Spleen (tissue), 11 donors: Measurements from ENCODE around the gene IL1B. TPM values are rescaled to one million over a fixed set of nuclear protein-coding genes. Genes with fewer than 3 reads are reported as not detected.

Source experiments
- DNase-seq: peaks from one replicate; pipeline ENCODE4 v3.0.0-alpha.2; 2020
- H3K27ac ChIP-seq, 8 donors: fragments of 200-600 bp; sonication (generic) in 7 of 8; 1 replicate in 4 of 8; 2 replicates in 4 of 8; pipeline versions ENCODE4 v1.5.0 to v1.8.0; 2016 to 2021; ENCODE audit warnings: inconsistent platforms in 4 of 8, mild to moderate bottlenecking in 4 of 8, moderate library complexity in 1 of 8
- H3K27me3 ChIP-seq, 7 donors: fragments of 200-600 bp; sonication (generic) in 6 of 7; replicated peaks in 1 of 7; 1 replicate in 4 of 7; 2 replicates in 3 of 7; pipeline versions ENCODE4 v1.5.0 to v1.8.0; 2016 to 2021; ENCODE audit warnings: inconsistent platforms in 3 of 7, mild to moderate bottlenecking in 1 of 7
- H3K36me3 ChIP-seq, 6 donors: fragments of 200-600 bp; sonication (generic) in 5 of 6; 1 replicate in 4 of 6; 2 replicates in 2 of 6; pipeline versions ENCODE4 v1.5.0 to v1.8.0; 2016 to 2021; ENCODE audit warnings: inconsistent platforms in 2 of 6
- H3K4me1 ChIP-seq, 6 donors: fragments of 200-600 bp; sonication (generic) in 5 of 6; 1 replicate in 3 of 6; 2 replicates in 3 of 6; pipeline versions ENCODE4 v1.5.0 to v1.8.0; 2016 to 2021; ENCODE audit warnings: inconsistent platforms in 3 of 6
- H3K4me3 ChIP-seq, 8 donors: fragments of 200-600 bp; sonication (generic) in 7 of 8; 1 replicate in 4 of 8; 2 replicates in 4 of 8; pipeline versions ENCODE4 v1.5.0 to v1.8.0; 2016 to 2021; ENCODE audit warnings: inconsistent platforms in 4 of 8, mild to moderate bottlenecking in 4 of 8, moderate library complexity in 2 of 8
- H3K9me3 ChIP-seq, 8 donors: fragments of 200-600 bp; sonication (generic) in 7 of 8; 1 replicate in 4 of 8; 2 replicates in 4 of 8; pipeline versions ENCODE4 v1.5.0 to v1.8.0; 2016 to 2021; ENCODE audit warnings: inconsistent platforms in 4 of 8
- POLR2A ChIP-seq, 3 donors: fragments of 450-650 bp; IDR thresholded peaks; one replicate each; pipeline ENCODE4 v1.5.1; 2017; ENCODE audit warnings: antibody characterized with exemption in 3 of 3, mild to moderate bottlenecking in 1 of 3
- POLR2AphosphoS5 ChIP-seq, 3 donors: sonication (generic); formaldehyde crosslinking; IDR thresholded peaks; one replicate each; pipeline ENCODE4 v1.5.1; 2017; ENCODE audit warnings: antibody characterized with exemption in 3 of 3
- WGBS, 5 donors: extraction: QIAGEN DNeasy Blood & Tissue Kit in 3 of 5; methylation state at CpG; one replicate each; pipeline versions ENCODE4 v1.1.5 to v1.1.7; 2013 to 2018; 5-methylcytosine and 5-hydroxymethylcytosine counted together
- intact Hi-C: fragments of 100-400 bp; cut with DNase I; formaldehyde crosslinking; loops from one replicate; pipeline ENCODE4 v1.15.0; 2023; ENCODE audit warnings: low total_unique reads
- polyA plus RNA-seq, 3 donors: library from polyadenylated mRNA; stranded (reverse); fragments of 200-250 nt; gene quantifications; one replicate each; pipeline ENCODE4 v1.2.1, GENCODE V29; 2013
- total RNA-seq, 7 donors: library from RNA; depleted of rRNA in 3 of 7; stranded (reverse); fragments of >200 nt in 3 of 7; fragmentation: NEBNext Ultra II Directional in 4 of 7; extraction: Animal tissue kit (Norgen Biotek cat#: 25700) in 4 of 7; gene quantifications; one replicate each; pipeline versions ENCODE4 v1.1.0 to v1.2.1, GENCODE V29; 2016 to 2021
- TF ChIP-seq, protein P1 (sequence below), 11 experiments: fragments of 200-600 bp in 7 of 11; fragments of 450-650 bp in 4 of 11; sonication (generic) in 4 of 11; IDR thresholded peaks in 8 of 11; conservative IDR thresholded peaks in 3 of 11; 1 replicate in 7 of 11; 2 replicates in 4 of 11; pipeline versions ENCODE4 v1.4.0 to v1.8.0; 2016 to 2021; ENCODE audit warnings: antibody characterized with exemption in 11 of 11, inconsistent platforms in 4 of 11, mild to moderate bottlenecking in 1 of 11
- donor health status: healthy with polysubstance abuse.
- donor health status: DM: no; HTN: no; CAD: no; lungs with moderate emphysema.
- donor health status: DM: no; HTN: no; CAD: no.
- donor health status: Bipolar disorder and iron deficiency.
- donor health status: healthy.
- donor health status: DM: no; HTN: no; CAD: no.
- donor health status: DM: yes; HTN: yes; CAD: no.

IL1B gene
- total and polyA plus RNA-seq, 10 donors: 3.4 to 81.9 (median 11.5) TPM

DNA sequence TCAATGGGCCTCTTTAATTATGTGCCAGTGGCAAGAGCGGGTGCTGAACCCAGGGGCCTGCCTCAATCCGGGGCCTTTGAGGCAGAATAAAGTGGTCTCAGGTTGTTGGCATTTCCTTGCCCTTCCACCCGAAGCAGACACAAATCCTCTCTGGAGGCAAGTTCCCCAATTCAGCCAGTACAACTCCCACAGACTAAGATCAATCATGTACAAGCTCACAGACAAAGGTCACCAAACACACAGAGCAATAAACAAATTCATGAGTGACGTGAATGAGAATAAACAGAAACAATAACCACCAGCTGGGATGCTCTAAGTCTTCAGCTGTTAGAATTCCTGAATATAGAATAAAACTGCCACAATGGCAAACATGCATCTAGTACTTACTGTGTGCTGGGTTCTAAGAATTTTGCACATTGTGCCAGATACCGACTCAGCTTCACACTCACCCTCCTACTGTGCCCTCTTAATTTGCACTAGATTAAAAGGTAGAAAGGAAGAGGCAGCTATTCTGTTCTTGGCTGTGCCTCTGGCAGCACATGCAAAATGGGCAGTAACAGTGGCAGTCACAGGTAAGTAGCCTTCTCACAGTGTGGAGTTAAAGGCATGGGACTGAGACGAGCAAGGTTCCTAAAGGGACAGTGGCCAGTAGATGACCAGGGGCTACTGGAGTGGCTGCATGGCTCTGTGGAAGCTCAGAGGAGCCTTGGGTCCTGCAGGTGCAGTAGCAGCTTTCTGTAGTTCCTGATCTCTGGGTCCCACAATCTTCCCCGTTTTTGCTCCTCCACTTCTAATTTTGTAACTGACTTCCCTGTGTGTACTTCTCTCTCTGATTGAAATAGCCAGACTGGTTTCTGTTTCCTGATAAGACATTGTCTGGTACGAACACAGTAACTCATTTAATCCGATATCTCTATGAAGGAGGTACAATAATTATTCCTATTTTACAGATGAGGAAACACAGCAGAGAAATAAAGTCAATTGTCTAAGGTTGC lies 34.6 kb upstream of the IL1B start:
- TF ChIP-seq, protein P1, sequence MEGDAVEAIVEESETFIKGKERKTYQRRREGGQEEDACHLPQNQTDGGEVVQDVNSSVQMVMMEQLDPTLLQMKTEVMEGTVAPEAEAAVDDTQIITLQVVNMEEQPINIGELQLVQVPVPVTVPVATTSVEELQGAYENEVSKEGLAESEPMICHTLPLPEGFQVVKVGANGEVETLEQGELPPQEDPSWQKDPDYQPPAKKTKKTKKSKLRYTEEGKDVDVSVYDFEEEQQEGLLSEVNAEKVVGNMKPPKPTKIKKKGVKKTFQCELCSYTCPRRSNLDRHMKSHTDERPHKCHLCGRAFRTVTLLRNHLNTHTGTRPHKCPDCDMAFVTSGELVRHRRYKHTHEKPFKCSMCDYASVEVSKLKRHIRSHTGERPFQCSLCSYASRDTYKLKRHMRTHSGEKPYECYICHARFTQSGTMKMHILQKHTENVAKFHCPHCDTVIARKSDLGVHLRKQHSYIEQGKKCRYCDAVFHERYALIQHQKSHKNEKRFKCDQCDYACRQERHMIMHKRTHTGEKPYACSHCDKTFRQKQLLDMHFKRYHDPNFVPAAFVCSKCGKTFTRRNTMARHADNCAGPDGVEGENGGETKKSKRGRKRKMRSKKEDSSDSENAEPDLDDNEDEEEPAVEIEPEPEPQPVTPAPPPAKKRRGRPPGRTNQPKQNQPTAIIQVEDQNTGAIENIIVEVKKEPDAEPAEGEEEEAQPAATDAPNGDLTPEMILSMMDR (IDR thresholded peaks at IDR 0.05 in 8 of 11, conservative IDR thresholded peaks at IDR 0.05 in 3 of 11): no peak
- no peak for TF ChIP-seq POLR2AphosphoS5 (IDR thresholded peaks at IDR 0.05)
- no peak for TF ChIP-seq POLR2A (IDR thresholded peaks at IDR 0.05)
- intact Hi-C loops: no loop called here
- H3K4me1 ChIP-seq: peaks cover 0 to 7% (median 0%) of the 10 kb centered on the region in 6 donors
- H3K9me3 ChIP-seq: peaks cover 0 to 5% (median 0%) of the 10 kb centered on the region in 8 donors
- WGBS, 5 donors: 49 to 68% (median 56%) methylated on average over 9 of the region's 9 CpGs
- no peak for DNase-seq
- no peak overlapping the region for H3K27ac ChIP-seq
- H3K27me3 ChIP-seq: no peaks in the 10 kb centered on the region
- H3K4me3 ChIP-seq: no peak overlapping the region
- no peaks in the 10 kb centered on the region for H3K36me3 ChIP-seq

DNA sequence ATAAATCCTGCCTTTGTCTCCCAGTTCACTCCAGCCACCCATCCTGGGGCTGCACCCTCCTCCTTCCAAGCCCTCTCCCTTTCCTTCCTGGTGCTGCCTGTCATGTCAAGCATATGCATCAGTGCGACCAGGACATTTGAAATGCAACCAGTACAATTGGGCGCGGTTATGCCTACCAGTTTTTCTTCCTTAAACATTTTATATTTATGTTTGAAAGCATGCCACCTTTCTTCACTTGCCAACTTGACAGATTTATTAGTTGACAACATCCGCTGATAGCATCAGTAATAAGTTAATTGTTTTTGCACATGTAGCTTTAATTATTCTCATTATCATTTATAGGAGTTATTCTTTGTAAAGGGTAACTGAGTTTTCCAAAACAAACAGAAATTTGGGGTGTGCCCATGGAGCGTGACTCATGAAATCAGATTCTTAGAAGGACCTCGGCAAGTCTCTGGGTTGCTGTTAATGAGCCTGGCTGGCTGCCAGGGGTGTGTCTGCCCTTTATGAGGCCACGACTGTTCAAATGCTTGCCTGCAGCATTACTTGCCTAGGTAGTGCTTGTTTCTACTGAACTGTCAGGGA lies 32.8 kb upstream of the IL1B start:
- DNase-seq: no peak
- Histone ChIP-seq H3K9me3 (peaks cover 0 to 5% (median 0%) of the 10 kb centered on the region in 8 donors), H3K36me3 (no peaks in the 10 kb centered on the region), H3K27ac (no peak overlapping the region), H3K4me1 (peaks cover 0 to 7% (median 0%) of the 10 kb centered on the region in 6 donors), H3K27me3 (no peaks in the 10 kb centered on the region), H3K4me3 (no peak overlapping the region)
- no peak for TF ChIP-seq POLR2AphosphoS5 (IDR thresholded peaks at IDR 0.05)
- no peak for TF ChIP-seq POLR2A (IDR thresholded peaks at IDR 0.05)
- TF ChIP-seq, protein P1 (IDR thresholded peaks at IDR 0.05 in 8 of 11, conservative IDR thresholded peaks at IDR 0.05 in 3 of 11): no peak
- intact Hi-C loops: no loop called here
- WGBS, 5 donors: 30 to 39% (median 34%) methylated on average over 6 to 7 of the region's 7 CpGs

DNA sequence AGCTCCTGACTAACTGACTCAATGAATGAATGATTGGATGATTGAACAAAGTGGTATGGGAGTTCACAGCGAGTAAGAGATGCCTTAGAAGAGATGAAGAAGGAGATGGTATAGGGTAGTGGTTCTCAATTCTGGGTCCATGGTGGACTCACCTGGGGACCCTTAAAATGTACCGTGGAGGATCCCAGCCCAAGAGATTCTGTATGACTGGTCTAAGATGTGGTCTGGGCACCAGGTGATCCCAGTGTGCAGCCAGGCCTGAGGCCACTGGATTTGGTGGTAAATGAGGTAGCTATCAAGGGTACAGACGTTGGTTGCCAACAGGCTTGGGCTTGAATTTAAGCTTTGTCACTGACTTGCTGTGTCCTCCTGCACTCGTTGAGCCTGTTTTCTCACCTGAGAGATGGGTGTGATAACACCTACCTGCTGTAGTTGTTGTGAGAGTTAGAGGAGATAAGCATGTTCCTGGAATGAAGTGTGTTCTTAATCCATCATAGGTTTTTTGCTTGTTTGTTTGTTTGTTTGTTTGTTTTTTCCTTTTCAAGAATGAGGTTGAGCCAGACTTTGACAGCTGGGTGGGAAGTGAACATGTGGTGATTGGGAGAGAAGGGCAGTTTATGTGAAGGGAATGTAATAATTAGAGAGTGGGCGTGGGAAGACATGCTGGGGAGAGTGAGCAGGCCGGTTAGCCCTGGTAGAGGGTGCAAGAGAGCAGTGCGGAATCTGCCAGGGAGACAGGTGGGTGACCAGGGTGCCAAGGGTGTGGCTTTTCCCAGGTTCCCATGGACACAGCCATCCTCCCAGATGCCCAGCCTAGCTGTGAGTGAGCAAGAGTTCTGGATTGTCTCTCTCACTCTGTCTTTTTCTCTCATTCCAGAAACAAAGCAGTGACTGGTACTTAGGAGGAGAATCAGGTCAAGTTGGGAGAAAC lies 31.4 kb upstream of the IL1B start:
- H3K9me3 ChIP-seq: no peaks in the 10 kb centered on the region
- H3K36me3 ChIP-seq: no peaks in the 10 kb centered on the region
- no peak overlapping the region for H3K4me3 ChIP-seq
- no peak for DNase-seq
- intact Hi-C loops: no loop called here
- peaks cover 0 to 7% (median 0%) of the 10 kb centered on the region in 6 donors for H3K4me1 ChIP-seq
- no peak for TF ChIP-seq POLR2AphosphoS5 (IDR thresholded peaks at IDR 0.05)
- TF ChIP-seq, protein P1 (IDR thresholded peaks at IDR 0.05 in 8 of 11, conservative IDR thresholded peaks at IDR 0.05 in 3 of 11): no peak
- no peak for TF ChIP-seq POLR2A (IDR thresholded peaks at IDR 0.05)
- WGBS, 5 donors: 80 to 95% (median 90%) methylated on average over 7 of the region's 7 CpGs
- H3K27ac ChIP-seq: no peak overlapping the region
- H3K27me3 ChIP-seq: no peaks in the 10 kb centered on the region
